NCI-H128 (cell line): Measurements from ENCODE around the gene TCF19.

Experiments
- DNase-seq: peaks from one replicate; lab custom pipeline; 2025; ENCODE audit not compliant: unreplicated experiment; lab: John Stamatoyannopoulos, UW

TCF19 gene

DNA sequence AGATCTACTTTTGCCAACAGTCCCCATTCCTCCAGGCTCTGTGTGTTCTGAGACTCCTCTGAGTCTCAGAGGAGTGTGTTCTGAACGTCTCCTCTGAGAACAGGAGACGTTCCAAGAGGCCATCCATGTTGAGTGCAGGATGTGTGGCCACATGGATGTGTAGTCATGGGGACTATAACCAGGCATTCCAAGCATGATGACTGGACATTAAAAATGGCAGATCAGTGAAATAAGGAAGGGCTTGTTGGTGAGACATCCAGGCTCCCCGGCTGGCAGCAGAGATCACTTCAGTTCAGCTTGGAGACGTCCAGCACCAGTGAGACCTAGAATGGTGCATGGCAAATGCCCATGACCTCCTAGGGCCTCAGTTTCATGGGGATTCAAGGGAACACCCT is 46.4 kb downstream of the TCF19 start:
- DNase-seq: no peak

GRCh38 chr6:31205638-31206037 is 47.2 kb downstream of the TCF19 start:
- DNase-seq: no peak

GRCh38 chr6:31208506-31208905 is 50.1 kb downstream of the TCF19 start:
- no peak for DNase-seq

GRCh38 chr6:31209137-31209536 is 50.7 kb downstream of the TCF19 start:
- DNase-seq: no peak

- no peak for DNase-seq
Measured at GRCh38 chr6:31210123-31210522, 51.7 kb downstream of the TCF19 start.

DNA sequence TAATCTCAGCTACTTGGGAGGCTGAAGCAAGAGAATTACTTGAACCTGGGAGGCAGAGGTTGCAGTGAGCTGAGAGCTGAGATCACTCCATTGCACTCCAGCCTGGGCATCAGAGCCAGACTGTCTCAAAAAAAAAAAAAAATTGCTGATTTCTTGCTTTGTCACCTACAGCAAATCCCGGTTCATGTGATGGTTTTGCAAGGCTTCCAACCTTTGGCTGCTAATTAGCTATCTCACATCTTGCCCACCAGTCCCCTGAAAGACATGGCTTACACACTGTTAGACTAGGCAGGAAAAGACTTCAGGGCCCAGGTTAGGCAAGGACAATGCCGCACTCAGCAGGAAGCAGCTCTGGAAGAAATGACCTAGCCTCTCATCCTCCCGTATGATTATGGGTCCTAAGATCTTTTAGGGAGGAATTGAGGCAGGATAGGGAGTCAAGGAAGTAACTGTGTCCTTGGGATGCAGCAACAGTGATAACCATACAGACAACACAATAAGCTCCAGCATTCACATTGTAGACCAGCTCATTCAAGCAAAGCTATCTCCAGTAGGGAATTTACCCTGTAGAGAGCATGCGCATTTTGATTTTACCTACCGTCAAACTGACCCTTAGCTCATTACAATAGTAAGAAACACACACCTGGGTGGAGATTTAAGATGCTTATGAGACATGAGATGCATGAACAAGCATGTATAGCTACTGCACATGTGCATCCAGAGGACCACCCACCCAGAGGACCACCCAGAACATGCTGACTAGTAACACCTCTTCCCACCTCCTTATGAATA is 52.5 kb downstream of the TCF19 start:
- DNase-seq: no peak
